ENCODE data around the gene CBFA2T2.

DNA sequence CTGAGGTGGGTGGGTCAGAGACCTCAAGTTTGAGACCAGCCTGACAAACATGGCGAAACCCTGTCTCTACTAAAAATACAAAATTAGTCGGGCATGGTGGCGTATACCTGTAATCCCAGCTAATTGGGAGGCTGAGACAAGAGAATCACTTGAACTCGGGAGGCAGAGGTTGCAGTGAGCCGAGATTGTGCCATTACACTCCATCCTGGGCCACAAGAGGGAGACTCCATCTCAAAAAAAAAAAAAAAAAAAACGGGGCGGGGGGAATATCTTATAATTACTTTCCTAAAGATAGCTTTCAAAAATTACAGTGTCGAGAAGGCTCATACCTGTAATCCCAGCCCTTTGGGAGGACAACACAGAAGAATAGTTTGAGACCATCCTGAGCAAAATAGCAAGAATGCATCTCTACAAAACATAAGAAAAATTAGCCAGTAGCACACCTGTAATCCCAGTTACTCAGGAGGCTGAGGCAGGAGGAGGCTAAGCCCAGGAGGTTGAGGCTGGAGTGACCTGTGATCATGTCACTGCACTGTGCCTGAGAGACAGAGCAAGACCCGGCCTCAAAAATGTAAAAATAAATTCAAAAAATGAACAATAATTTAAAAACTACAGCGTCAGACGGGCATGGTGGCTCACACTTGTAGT lies 25.8 kb downstream of the CBFA2T2 start:
- TF ChIP-seq CTCF (IDR thresholded peaks at IDR 0.05; ENCODE audit: borderline replicate concordance, extremely low read depth, low read length, poor library complexity, severe bottlenecking) (peak; percentile 30), EZH2 (IDR thresholded peaks at IDR 0.05; ENCODE audit: borderline replicate concordance, low read depth, low read length, severe bottlenecking) (no peak)

Measured in DND-41 (cell line).